ENCODE results near the gene TLK1. TPM values are rescaled to one million over a fixed set of nuclear protein-coding genes. Genes with fewer than 3 reads are reported as not detected.

Gene TLK1
- total RNA-seq, 2 experiments from 2014 or later, result 29.7 to 150 TPM

DNA sequence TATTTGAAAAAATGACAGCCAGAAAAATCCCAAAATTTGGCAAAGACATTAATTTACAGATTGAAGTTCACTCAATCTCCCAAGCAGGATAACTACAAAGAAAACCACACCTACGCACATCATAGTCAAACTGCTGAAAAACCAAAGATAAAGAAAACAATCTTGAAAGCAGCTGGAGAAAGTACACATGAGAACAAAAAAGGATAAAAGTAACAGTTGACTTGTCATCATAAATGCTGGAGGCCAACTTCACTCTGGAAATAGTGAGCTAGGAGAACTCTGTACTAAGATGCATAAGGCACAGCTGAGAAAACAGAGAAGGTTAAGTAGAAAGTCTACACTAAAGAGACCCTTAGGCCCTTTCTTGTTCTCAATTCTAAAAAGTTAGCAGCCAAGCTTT lies 73.1 kb downstream of the TLK1 start:
- Histone ChIP-seq H3K9me3 (ENCODE audit: low read length) (no peaks in the 10 kb centered on the region), H3K4me3 (ENCODE audit: low read depth, low read length, poor library complexity, severe bottlenecking) (no peak overlapping the region), H3K79me2 (ENCODE audit: insufficient read depth, low read depth, low read length) (peaks cover 100% of the 10 kb centered on the region), H4K20me1 (ENCODE audit: insufficient read depth, low read length) (peaks cover 17% of the 10 kb centered on the region), H3K4me1 (ENCODE audit: insufficient read depth, low read length, poor library complexity, severe bottlenecking) (peaks cover 15% of the 10 kb centered on the region), H3K4me2 (ENCODE audit: low read length) (no peak overlapping the region), H3K27ac (ENCODE audit: low read depth, low read length, poor library complexity, severe bottlenecking) (no peak overlapping the region), H3K36me3 (ENCODE audit: insufficient read depth, low read length) (peaks cover 51% of the 10 kb centered on the region), H2AFZ (ENCODE audit: low read length) (no peak overlapping the region), H3K9me2 (ENCODE audit: insufficient read depth, low read length) (no peaks in the 10 kb centered on the region)
- intact Hi-C loops (cut with micrococcal nuclease; ENCODE audit: unreplicated experiment), result no loop called here
- TF ChIP-seq EZH2phosphoT487 (IDR thresholded peaks at IDR 0.05; ENCODE audit: borderline replicate concordance, low read depth, low read length), result no peak
- TF ChIP-seq, protein P1, sequence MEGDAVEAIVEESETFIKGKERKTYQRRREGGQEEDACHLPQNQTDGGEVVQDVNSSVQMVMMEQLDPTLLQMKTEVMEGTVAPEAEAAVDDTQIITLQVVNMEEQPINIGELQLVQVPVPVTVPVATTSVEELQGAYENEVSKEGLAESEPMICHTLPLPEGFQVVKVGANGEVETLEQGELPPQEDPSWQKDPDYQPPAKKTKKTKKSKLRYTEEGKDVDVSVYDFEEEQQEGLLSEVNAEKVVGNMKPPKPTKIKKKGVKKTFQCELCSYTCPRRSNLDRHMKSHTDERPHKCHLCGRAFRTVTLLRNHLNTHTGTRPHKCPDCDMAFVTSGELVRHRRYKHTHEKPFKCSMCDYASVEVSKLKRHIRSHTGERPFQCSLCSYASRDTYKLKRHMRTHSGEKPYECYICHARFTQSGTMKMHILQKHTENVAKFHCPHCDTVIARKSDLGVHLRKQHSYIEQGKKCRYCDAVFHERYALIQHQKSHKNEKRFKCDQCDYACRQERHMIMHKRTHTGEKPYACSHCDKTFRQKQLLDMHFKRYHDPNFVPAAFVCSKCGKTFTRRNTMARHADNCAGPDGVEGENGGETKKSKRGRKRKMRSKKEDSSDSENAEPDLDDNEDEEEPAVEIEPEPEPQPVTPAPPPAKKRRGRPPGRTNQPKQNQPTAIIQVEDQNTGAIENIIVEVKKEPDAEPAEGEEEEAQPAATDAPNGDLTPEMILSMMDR (conservative IDR thresholded peaks at IDR 0.05; ENCODE audit: low read length), result no peak
- CTCF ChIA-PET (ENCODE audit: unreplicated experiment), result interaction anchor here (1.2 kb wide), 1 partner anchor 10 kb away, joined by 3 read pairs; no protein-coding TSS in a partner anchor
- no TSS peak for BruUV-seq (replicated peaks)
- POLR2A ChIA-PET, result interaction anchor here (0.7 to 1.6 kb wide), 5 partner anchors 10 to 1482 kb away, joined by 3 to 7 read pairs (median 3); no protein-coding TSS in a partner anchor
- DNase-seq (ENCODE audit: low spot score), result no peak

GRCh38 chr2:171086352-171087290 lies 74.1 kb downstream of the TLK1 start:
- CTCF ChIA-PET (ENCODE audit: unreplicated experiment), result interaction anchor here (1.2 kb wide), 1 partner anchor 11 kb away, joined by 3 read pairs; no protein-coding TSS in a partner anchor
- Histone ChIP-seq H3K27ac (ENCODE audit: low read depth, low read length, poor library complexity, severe bottlenecking) (no peak overlapping the region), H2AFZ (ENCODE audit: low read length) (no peak overlapping the region)

More at GRCh38 chr2:171086352-171087290, 74.1 kb downstream of the TLK1 start:
- POLR2A ChIA-PET, result interaction anchor here (0.6 to 1.6 kb wide), 8 partner anchors 9 to 892 kb away, joined by 3 to 7 read pairs (median 4); no protein-coding TSS in a partner anchor
- Histone ChIP-seq H3K4me3 (ENCODE audit: low read depth, low read length, poor library complexity, severe bottlenecking) (no peak overlapping the region), H3K79me2 (ENCODE audit: insufficient read depth, low read depth, low read length) (peaks cover 100% of the 10 kb centered on the region), H3K36me3 (ENCODE audit: insufficient read depth, low read length) (peaks cover 54% of the 10 kb centered on the region), H4K20me1 (ENCODE audit: insufficient read depth, low read length) (peaks cover 15% of the 10 kb centered on the region), H3K4me1 (ENCODE audit: insufficient read depth, low read length, poor library complexity, severe bottlenecking) (peaks cover 15% of the 10 kb centered on the region), H3K4me2 (ENCODE audit: low read length) (no peak overlapping the region; the same call in 1 of the 2 replicates), H3K9me2 (ENCODE audit: insufficient read depth, low read length) (no peaks in the 10 kb centered on the region), H3K9me3 (ENCODE audit: low read length) (no peaks in the 10 kb centered on the region)
- peak; percentile 49 for DNase-seq (ENCODE audit: low spot score)
- BruUV-seq (replicated peaks), result no TSS peak
- intact Hi-C loops (cut with micrococcal nuclease; ENCODE audit: unreplicated experiment), result no loop called here
- no peak for TF ChIP-seq EZH2phosphoT487 (IDR thresholded peaks at IDR 0.05; ENCODE audit: borderline replicate concordance, low read depth, low read length)
- TF ChIP-seq, protein P1 (conservative IDR thresholded peaks at IDR 0.05; ENCODE audit: low read length), result peak; percentile 91
